NCI-H1694 (cell line): ENCODE data around the gene B4GALT7.

ENCODE experiments used
- DNase-seq: peaks from one replicate; lab custom pipeline; 2025; lab: John Stamatoyannopoulos, UW

B4GALT7 gene

DNA sequence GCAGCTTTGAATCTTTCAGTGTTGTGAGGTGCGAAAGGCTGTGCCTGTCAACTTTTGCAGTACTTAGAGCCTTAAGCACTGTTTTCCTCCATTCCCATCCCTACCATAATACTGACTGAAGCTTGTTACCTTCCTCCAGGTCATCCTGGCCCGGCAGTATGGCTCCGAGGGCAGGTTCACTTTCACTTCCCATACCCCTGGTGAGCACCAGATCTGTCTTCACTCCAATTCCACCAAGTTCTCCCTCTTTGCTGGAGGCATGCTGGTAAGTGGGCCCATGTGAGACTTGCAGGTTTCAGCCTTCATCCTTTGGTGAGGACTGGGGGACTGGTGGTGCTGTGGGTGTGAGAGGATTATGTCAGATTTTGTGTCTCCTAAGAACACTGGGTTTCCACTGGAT is 6.4 kb upstream of the B4GALT7 start:
- DNase-seq = no peak

GRCh38 chr5:177594071-177594470 is 5.9 kb upstream of the B4GALT7 start:
- no peak for DNase-seq

GRCh38 chr5:177595026-177595585 is 4.8 kb upstream of the B4GALT7 start:
- DNase-seq = no peak

DNA sequence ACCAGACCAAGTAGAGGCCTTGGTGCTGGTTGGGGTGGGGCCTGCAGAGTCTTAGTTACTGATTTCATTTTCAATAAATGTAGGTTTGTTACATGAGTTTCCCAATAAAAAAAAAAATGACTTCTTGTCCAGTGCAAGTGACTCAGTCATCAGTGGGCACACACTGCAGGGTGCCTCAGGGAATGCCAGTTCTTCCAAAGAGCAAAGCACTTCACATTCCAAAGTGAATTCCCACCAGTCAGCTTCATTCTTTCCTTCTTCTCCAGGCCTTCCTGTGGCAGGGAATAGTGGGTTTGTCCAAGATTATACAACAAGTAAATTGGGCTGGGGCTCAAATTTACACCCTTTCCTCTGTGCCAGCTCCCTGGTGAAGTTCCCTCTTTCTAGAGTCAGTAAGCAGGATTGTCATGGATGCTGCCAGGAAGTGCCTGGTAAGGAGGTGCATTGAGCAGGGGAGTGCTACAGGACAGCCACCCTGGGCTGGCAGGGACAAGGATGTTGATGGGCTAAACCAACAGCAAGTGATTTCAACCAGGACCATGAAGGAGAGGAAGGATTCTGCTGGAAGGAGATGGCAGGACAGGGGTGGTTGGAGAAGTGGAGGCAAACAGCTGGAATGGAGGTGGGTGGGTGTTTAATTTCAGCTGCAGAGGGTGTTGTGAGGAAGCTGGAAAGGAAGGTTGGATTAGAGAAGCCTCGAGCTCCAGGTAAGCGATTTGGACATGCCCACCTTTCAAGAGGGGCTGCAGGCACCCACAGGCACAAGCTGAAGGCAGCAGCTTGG is 3.7 kb upstream of the B4GALT7 start:
- no peak for DNase-seq

DNA sequence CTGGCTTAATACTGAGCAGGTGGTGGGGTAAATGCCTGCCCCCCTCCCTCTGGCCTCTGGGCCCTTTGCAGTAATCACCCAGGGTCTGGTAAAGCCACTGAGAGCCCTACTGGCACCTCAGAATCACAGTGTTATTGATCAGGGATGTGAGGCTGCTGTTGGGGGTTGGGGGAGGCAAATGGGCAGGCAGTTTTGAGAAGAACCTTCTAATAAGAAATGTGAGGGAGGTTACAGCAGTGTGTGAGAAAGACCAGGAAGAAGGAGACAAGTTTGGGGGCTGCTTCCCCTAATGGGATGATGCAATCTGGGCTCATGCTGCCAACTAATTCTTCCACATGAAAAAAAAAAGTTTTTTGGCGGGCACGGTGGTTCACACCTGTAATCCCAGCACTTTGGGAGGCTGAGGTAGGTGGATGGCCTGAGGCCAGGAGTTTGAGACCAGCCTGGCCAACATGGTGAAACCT is 3.1 kb upstream of the B4GALT7 start:
- no peak for DNase-seq

DNA sequence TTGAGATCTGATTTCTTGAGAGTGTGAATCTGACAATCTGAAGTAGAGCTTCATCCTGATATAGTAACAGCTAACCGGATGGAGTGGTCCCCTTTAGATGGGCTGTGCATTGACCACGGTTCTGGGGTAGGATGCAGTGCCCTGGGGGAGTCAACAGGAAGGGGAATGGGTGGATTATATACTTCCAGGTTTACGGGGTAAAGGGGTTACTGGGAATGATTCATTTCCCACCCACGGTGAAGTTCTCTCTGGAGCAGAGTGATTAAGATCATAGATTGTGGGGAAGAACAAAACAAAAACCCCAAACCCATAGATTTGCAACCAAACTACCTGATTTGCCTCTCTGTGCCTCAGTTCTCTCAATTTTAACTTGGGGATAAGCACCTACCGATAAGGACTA is 1.5 kb upstream of the B4GALT7 start:
- DNase-seq = no peak

- DNase-seq = no peak
Measured at GRCh38 chr5:177600508-177601018, 631 bp downstream of the B4GALT7 start.

DNA sequence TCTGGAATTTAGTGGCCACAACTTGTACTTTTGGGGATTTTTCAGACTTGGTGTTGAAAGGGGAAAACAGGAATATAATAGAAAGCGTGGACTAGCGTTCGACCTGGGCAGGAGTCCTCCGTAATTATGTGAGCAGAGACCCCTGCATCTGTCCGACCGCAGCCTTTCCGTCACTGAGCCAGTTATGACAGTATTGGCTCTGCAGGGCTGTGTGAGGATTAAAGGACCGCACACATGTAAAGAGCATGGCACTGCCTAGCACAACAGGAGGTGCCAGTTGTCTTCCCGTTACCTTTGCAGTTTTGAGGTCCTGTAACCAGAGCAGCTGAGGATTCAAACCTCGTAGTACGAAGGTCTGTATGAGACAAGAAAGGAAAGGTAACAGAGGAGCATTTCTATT is 1.2 kb downstream of the B4GALT7 start:
- DNase-seq = no peak

- no peak for DNase-seq
Measured at GRCh38 chr5:177601577-177602457, 1.9 kb downstream of the B4GALT7 start.

GRCh38 chr5:177602458-177602830 is 2.5 kb downstream of the B4GALT7 start:
- DNase-seq = no peak

DNA sequence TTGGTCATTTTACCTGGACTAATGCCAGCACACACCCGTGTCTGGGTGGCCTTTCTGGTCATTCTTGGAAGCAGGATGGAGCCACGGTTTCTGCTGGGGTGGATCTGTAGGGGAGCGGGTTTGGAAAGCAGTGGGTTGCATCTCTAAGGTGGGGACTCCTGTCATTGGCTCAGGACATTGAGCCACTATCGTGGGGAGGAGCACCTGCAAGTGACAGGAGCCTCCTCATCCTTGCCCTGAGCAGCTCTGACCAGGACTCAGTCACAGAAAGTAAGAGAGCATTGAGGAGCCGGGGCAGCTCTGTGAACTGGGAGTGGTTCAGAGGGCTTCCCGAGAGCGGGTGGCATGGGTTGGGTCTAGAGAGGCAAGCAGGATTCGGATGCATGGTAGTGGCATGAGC is 3.7 kb downstream of the B4GALT7 start:
- DNase-seq = no peak

GRCh38 chr5:177604116-177604521 is 4.2 kb downstream of the B4GALT7 start:
- DNase-seq = no peak

- DNase-seq = no peak
Measured at GRCh38 chr5:177604656-177605055, 4.7 kb downstream of the B4GALT7 start.

DNA sequence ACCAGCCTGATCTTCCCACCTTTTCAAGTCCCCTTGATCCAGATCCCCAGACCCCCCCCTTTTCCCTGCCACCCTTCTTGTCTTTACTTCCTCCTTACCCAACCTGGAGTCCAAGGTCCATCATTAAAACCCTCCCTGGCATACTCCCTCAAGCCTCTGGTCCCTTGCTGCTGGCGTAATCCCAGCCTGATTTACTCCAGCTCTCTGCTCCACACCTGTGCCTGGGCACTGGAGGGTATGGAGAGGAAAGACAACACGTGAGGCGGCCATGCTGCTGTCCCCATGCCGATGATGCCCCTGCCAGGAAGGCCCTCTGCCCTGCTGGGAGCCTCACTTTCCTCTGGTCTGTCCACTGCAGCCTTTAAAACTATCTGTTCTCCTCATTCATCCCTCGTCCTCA is 5.1 kb downstream of the B4GALT7 start:
- DNase-seq = no peak

GRCh38 chr5:177605667-177606066 is 5.7 kb downstream of the B4GALT7 start:
- no peak for DNase-seq

- no peak for DNase-seq
Measured at GRCh38 chr5:177606071-177607051, 6.4 kb downstream of the B4GALT7 start.

DNA sequence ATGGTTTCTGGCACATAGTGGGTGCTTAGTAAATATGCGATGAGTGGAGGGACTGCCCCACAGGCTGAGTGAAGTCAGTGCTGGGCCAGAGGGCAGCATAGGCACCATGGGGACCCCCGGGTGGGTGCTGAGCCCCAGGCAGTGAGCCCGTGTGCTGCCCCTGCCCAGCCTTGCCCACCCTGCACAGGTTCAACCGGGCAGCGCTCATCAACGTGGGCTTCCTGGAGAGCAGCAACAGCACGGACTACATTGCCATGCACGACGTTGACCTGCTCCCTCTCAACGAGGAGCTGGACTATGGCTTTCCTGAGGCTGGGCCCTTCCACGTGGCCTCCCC is 7.2 kb downstream of the B4GALT7 start:
- DNase-seq = no peak

GRCh38 chr5:177607452-177608192 is 7.7 kb downstream of the B4GALT7 start:
- peak; percentile 48 for DNase-seq

DNA sequence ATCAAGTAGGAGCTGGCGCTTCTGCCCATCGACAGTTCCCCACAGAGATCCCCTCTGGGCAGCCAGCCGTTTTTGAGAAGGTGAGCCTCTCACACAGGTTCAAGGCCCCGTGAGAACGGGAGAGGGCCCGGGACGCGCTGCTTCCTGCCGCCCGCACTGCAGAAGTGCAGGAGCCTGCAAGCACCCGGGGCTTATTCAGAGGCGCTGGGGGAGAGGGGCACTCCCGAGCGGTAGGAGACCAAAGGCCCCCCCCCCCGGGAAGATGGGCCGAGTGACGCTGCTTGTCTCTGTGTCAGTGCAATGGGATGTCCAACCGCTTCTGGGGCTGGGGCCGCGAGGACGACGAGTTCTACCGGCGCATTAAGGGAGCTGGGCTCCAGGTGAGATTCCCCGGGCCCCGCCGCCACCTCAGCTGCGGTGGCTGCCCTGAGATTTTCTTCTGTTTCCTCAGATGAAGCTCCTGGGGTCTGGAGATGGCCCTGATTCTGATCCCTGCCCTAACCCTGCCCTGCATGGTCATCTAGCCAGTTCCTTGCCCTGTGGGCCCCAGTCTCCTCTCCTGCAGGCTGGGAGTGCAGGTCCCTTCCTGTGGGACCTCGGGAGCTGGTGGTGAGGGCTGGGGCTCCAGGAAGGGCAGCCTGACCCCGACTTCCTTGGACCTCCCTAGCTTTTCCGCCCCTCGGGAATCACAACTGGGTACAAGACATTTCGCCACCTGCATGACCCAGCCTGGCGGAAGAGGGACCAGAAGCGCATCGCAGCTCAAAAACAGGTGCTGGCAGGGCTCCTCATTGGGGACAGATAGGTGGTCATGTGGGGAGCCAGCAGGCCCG is 8.5 kb downstream of the B4GALT7 start:
- DNase-seq = no peak
